GM23338 (cell line): Measurements from ENCODE around the gene NRXN2. TPM values are rescaled to one million over a fixed set of nuclear protein-coding genes. Genes with fewer than 3 reads are reported as not detected.

ENCODE experiments used
- ATAC-seq: fragments of 200-7000 bp; cut with Tn5 transposase; 3 replicates; pipeline ENCODE4 v1.9.1; 2020
- DNase-seq: peaks from one replicate; pipeline ENCODE4 v3.0.0-alpha.2; 2015; ENCODE audit warnings: low spot score
- H2AFZ ChIP-seq: fragments of 200-600 bp; sonication (generic); 2 replicates; pipeline ENCODE4 v1.8.0; 2016; ENCODE audit warnings: antibody characterized with exemption, mild to moderate bottlenecking, moderate library complexity
- H3F3A ChIP-seq: fragments of 200-600 bp; sonication (generic); replicated peaks from 2 replicates; pipeline ENCODE4 v1.8.0; 2017; ENCODE audit warnings: antibody characterized with exemption, mixed run types, low read depth
- H3K27ac ChIP-seq: fragments of 200-600 bp; sonication (generic); 2 replicates; pipeline ENCODE4 v1.6.1; 2016; ENCODE audit warnings: low read depth
- H3K27me3 ChIP-seq: fragments of 200-600 bp; sonication (generic); 2 replicates; pipeline ENCODE4 v1.8.0; 2016; ENCODE audit warnings: mild to moderate bottlenecking, mixed run types, moderate library complexity; ENCODE audit not compliant: insufficient read depth
- H3K36me3 ChIP-seq: fragments of 200-600 bp; sonication (generic); 2 replicates; pipeline ENCODE4 v1.8.0; 2016; ENCODE audit warnings: mild to moderate bottlenecking; ENCODE audit not compliant: insufficient read depth
- H3K4me1 ChIP-seq: fragments of 200-600 bp; sonication (generic); 2 replicates; pipeline ENCODE4 v1.8.0; 2016; ENCODE audit warnings: mild to moderate bottlenecking, moderate library complexity; ENCODE audit not compliant: insufficient read depth
- H3K4me2 ChIP-seq: fragments of 200-600 bp; sonication (generic); 2 replicates; pipeline ENCODE4 v1.7.1; 2017; ENCODE audit warnings: mixed run types
- H3K4me3 ChIP-seq: fragments of 200-600 bp; sonication (generic); 2 replicates; pipeline ENCODE4 v1.6.1; 2016; ENCODE audit warnings: mixed run types
- H3K79me2 ChIP-seq: fragments of 200-600 bp; sonication (generic); replicated peaks from 2 replicates; pipeline ENCODE4 v1.8.0; 2017; ENCODE audit warnings: mild to moderate bottlenecking; ENCODE audit not compliant: insufficient read depth
- H3K9me2 ChIP-seq: fragments of 200-600 bp; sonication (generic); 2 replicates; pipeline ENCODE4 v1.8.0; 2017; ENCODE audit not compliant: insufficient read depth
- H4K20me1 ChIP-seq: fragments of 200-600 bp; sonication (generic); replicated peaks from 2 replicates; pipeline ENCODE4 v1.8.0; 2017; ENCODE audit warnings: mild to moderate bottlenecking; ENCODE audit not compliant: insufficient read depth
- H3K27ac Mint-ChIP-seq: 2 replicates; pipeline ENCODE4 v1.8.0; 2020; ENCODE audit warnings: inconsistent platforms, mild to moderate bottlenecking, moderate library complexity, mixed read lengths
- H3K27me3 Mint-ChIP-seq: 3 replicates; pipeline ENCODE4 v1.8.0; 2022; ENCODE audit warnings: low read depth, mild to moderate bottlenecking, moderate library complexity, mixed read lengths, inconsistent platforms; ENCODE audit not compliant: insufficient read depth, poor library complexity
- H3K36me3 Mint-ChIP-seq: 3 replicates; pipeline ENCODE4 v1.8.0; 2021; ENCODE audit warnings: low read depth, mild to moderate bottlenecking, inconsistent platforms, moderate library complexity, mixed read lengths
- H3K4me1 Mint-ChIP-seq: 3 replicates; pipeline ENCODE4 v1.8.0; 2020; ENCODE audit warnings: mild to moderate bottlenecking, inconsistent platforms, mixed read lengths
- H3K4me3 Mint-ChIP-seq: 3 replicates; pipeline ENCODE4 v1.8.0; 2021; ENCODE audit warnings: moderate library complexity, mild to moderate bottlenecking, inconsistent platforms, mixed read lengths
- H3K9me3 Mint-ChIP-seq: 3 replicates; pipeline ENCODE4 v1.8.0; 2020; ENCODE audit warnings: moderate library complexity, mild to moderate bottlenecking, inconsistent platforms, mixed read lengths
- CREB1 ChIP-seq: fragments of 250-450 bp; sonication (Bioruptor Pico); IDR thresholded peaks from 2 replicates; pipeline ENCODE4 v1.5.0; 2020; ENCODE audit warnings: low read depth, mild to moderate bottlenecking, moderate library complexity
- CTCF ChIP-seq, 2 experiments: fragments of 200-600 bp in 1 of 2; sonication (generic) in 1 of 2; conservative IDR thresholded peaks; 2 replicates each; pipeline versions ENCODE4 v1.5.1 to v1.6.1; 2016 to 2017; ENCODE audit warnings: antibody characterized with exemption in 2 of 2, low read depth in 2 of 2, mild to moderate bottlenecking in 2 of 2, moderate library complexity in 1 of 2
- ETS1 ChIP-seq: IDR thresholded peaks from 2 replicates; pipeline ENCODE4 v1.6.1; 2016; ENCODE audit warnings: antibody characterized with exemption
- EZH2 ChIP-seq: fragments of 200-600 bp; sonication (generic); IDR thresholded peaks from one replicate; pipeline ENCODE4 v1.8.0; 2017; ENCODE audit warnings: antibody characterized with exemption, mild to moderate bottlenecking, low read depth; ENCODE audit not compliant: unreplicated experiment
- EZH2phosphoT487 ChIP-seq: fragments of 200-600 bp; sonication (generic); IDR thresholded peaks from one replicate; pipeline ENCODE4 v1.8.1; 2018; ENCODE audit warnings: antibody characterized with exemption; ENCODE audit not compliant: unreplicated experiment
- JUNB ChIP-seq: IDR thresholded peaks from one replicate; pipeline ENCODE4 v1.6.1; 2016; ENCODE audit warnings: antibody characterized with exemption; ENCODE audit not compliant: unreplicated experiment
- NANOG ChIP-seq: IDR thresholded peaks from 2 replicates; pipeline ENCODE4 v1.6.1; 2016; ENCODE audit warnings: antibody characterized with exemption, borderline replicate concordance
- POLR2AphosphoS5 ChIP-seq: IDR thresholded peaks from 2 replicates; pipeline ENCODE4 v1.6.1; 2016; ENCODE audit warnings: antibody characterized with exemption, low read depth
- REST ChIP-seq: IDR thresholded peaks from one replicate; pipeline ENCODE4 v1.6.1; 2018; ENCODE audit warnings: antibody characterized with exemption; ENCODE audit not compliant: unreplicated experiment
- STAT1 ChIP-seq: IDR thresholded peaks from one replicate; pipeline ENCODE4 v1.6.1; 2016; ENCODE audit warnings: antibody characterized with exemption; ENCODE audit not compliant: unreplicated experiment
- ZNF114 ChIP-seq: fragments of 250-450 bp; sonication (Bioruptor Pico); IDR thresholded peaks from 2 replicates; pipeline ENCODE4 v1.5.0; 2020; ENCODE audit warnings: mild to moderate bottlenecking, moderate library complexity
- ZNF331 ChIP-seq: fragments of 250-450 bp; sonication (Bioruptor Pico); IDR thresholded peaks from 2 replicates; pipeline ENCODE4 v1.5.0; 2020; ENCODE audit warnings: low read depth, mild to moderate bottlenecking, moderate library complexity
- ZNF462 ChIP-seq: fragments of 250-450 bp; sonication (Bioruptor Pico); IDR thresholded peaks from 2 replicates; pipeline ENCODE4 v1.5.0; 2020; ENCODE audit warnings: mild to moderate bottlenecking, moderate library complexity
- polyA plus RNA-seq: library from polyadenylated mRNA; unstranded; fragments of >200 nt; fragmentation: Nextera tagmentation; extraction: Ambion mirVana; gene quantifications from 2 replicates; pipeline ENCODE4 v1.2.1, GENCODE V29; 2016
- total RNA-seq: library from RNA; depleted of rRNA; stranded (reverse); fragments of >200 nt; shearing (Covaris generic); gene quantifications from 2 replicates; pipeline ENCODE4 v1.2.3, GENCODE V29; 2014

The NRXN2 gene
- total and polyA plus RNA-seq, 2 experiments from 2014 or later = 3.4 to 17.0 TPM

GRCh38 chr11:64605244-64605560 is 117.8 kb downstream of the NRXN2 start:
- no peak overlapping the region for H2AFZ ChIP-seq
- H3K27me3 ChIP-seq = no peaks in the 10 kb centered on the region
- no peak overlapping the region for H3K4me3 ChIP-seq
- Mint-ChIP-seq H3K27ac (no peak overlapping the region), H3K36me3 (no peaks in the 10 kb centered on the region), H3K4me1 (peaks cover 17% of the 10 kb centered on the region), H3K4me3 (no peak overlapping the region), H3K27me3 (peaks cover 14% of the 10 kb centered on the region), H3K9me3 (no peaks in the 10 kb centered on the region)
- no peak overlapping the region for H3K27ac ChIP-seq
- ATAC-seq (no peak), DNase-seq (no peak)
- no peak for TF ChIP-seq ZNF331 (CRISPR knock-in tag)
- TF ChIP-seq ZNF114 (CRISPR knock-in tag) = no peak
- TF ChIP-seq EZH2phosphoT487 = no peak
- no peak for TF ChIP-seq CTCF (conservative IDR thresholded peaks at IDR 0.05; ENCODE audit: low read depth in 2 of 2)
- TF ChIP-seq STAT1 = no peak
- no peak for TF ChIP-seq CREB1 (CRISPR knock-in tag)
- TF ChIP-seq REST = no peak
- TF ChIP-seq JUNB = no peak
- no peak for TF ChIP-seq ZNF462 (CRISPR knock-in tag)
- no peak for TF ChIP-seq NANOG
- no peak for TF ChIP-seq POLR2AphosphoS5
- no peak for TF ChIP-seq EZH2
- no peak for TF ChIP-seq ETS1
- H3F3A ChIP-seq = no peaks in the 10 kb centered on the region
- no peaks in the 10 kb centered on the region for H3K79me2 ChIP-seq
- H3K9me2 ChIP-seq = no peaks in the 10 kb centered on the region
- no peaks in the 10 kb centered on the region for H3K36me3 ChIP-seq
- H4K20me1 ChIP-seq = no peaks in the 10 kb centered on the region
- 0 out of 2 replicates have a peak, but pooled peaks cover 5% of the 10 kb centered on the region for H3K4me1 ChIP-seq
- no peak overlapping the region for H3K4me2 ChIP-seq
